NCI-H1436 (cell line): ENCODE measurements around the gene FGD1.

Source experiments
- DNase-seq: peaks from one replicate; lab custom pipeline; 2025; lab: John Stamatoyannopoulos, UW

The FGD1 gene

DNA sequence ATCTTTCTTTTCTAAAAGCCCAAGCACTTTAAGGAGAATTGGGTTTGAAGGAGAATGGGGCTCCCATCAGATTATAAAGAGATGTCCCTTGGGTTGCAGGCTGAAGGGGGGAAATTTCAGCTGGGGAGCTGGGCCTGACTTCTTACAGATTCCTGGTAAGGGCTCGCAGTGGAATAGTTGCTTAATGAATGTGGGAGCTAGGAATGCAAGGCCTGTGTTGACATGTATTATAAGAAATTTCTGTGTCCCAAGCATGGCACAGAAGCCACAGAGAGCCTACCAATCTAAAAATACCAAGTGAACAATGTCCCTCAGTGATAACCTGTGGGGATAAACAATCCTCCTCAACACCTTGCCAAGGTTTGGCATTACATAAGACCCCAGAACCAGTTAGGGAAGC, 98.9 kb downstream of the FGD1 start:
- no peak for DNase-seq
